GM23248 (cell line): ENCODE measurements around the gene TBX1.

Experiments used
- EZH2 ChIP-seq: fragments of 200-600 bp; sonication (generic); IDR thresholded peaks from 2 replicates; pipeline ENCODE4 v1.6.1; 2018; ENCODE audit warnings: antibody characterized with exemption, mild to moderate bottlenecking; ENCODE audit not compliant: insufficient read depth, poor library complexity, severe bottlenecking
- EZH2phosphoT487 ChIP-seq: fragments of 200-600 bp; sonication (generic); IDR thresholded peaks from 2 replicates; pipeline ENCODE4 v1.6.1; 2018; ENCODE audit warnings: antibody characterized with exemption, moderate library complexity, mild to moderate bottlenecking, low read depth; ENCODE audit not compliant: insufficient read depth

- TF ChIP-seq EZH2 (no peak), EZH2phosphoT487 (no peak)
Observed at GRCh38 chr22:19760951-19761724, 560 bp downstream of the TBX1 start.
